ENCODE results near the gene LDAH.

DNA sequence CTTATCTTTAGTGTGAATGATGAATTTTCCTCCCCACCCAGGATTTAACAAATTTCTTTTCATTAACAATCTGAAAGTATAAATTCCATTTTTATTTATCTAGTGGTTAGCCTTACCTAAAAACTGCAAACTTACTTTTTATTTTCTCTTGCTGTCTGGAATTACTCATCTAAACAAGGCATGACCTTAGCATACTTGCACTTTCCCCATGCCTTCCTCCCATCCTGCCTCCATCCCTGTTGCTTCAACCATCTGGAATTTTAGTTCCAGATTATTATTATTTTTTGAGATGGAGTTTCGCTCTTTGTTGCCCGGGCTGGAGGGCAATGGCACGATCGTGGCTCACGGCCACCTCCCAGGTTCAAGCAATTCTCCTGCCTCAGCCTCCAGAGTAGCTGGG is 120.3 kb downstream of the LDAH start:
- TF ChIP-seq ZNF274 (IDR thresholded peaks at IDR 0.05; ENCODE audit: low read depth, low read length) (no peak), SUZ12 (IDR thresholded peaks at IDR 0.05; ENCODE audit: extremely low read depth, insufficient read depth, insufficient read length) (no peak)

Measured in NT2/D1 (cell line).